ENCODE data around the gene DYNLRB2. TPM values are rescaled to one million over a fixed set of nuclear protein-coding genes. Genes with fewer than 3 reads are reported as not detected.

DYNLRB2 gene
- total RNA-seq, 2 experiments from 2014 or later = not detected

DNA sequence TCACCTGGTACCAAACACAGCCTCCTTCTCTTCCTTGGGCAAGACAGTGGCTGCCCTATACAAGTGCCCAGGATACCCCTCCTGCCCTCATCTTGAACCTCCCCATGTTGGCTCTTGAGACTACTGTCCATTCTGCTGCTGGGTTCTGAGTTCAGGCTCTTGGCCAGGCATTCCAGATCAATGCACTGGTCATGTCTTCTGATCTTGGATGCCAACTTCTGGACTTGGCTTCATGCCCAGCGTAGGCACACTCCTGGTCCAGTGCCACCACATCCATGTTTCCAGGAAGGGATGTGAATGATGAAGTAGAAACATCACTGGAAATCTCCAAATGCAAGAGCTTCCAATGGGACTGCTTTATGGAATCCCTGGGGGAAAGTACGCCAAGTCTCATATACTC lies 51.5 kb downstream of the DYNLRB2 start:
- POLR2A ChIA-PET = no interaction called here
- Histone ChIP-seq H3K9me2 (ENCODE audit: insufficient read depth, low read length) (no peaks in the 10 kb centered on the region), H4K20me1 (ENCODE audit: insufficient read depth, low read length) (no peaks in the 10 kb centered on the region), H3K27ac (ENCODE audit: low read depth, low read length, poor library complexity, severe bottlenecking) (no peak overlapping the region), H3K4me2 (ENCODE audit: low read length) (no peak overlapping the region), H3K4me1 (ENCODE audit: insufficient read depth, low read length, poor library complexity, severe bottlenecking) (no peaks in the 10 kb centered on the region), H3K79me2 (ENCODE audit: insufficient read depth, low read depth, low read length) (no peaks in the 10 kb centered on the region), H3K4me3 (ENCODE audit: low read depth, low read length, poor library complexity, severe bottlenecking) (no peak overlapping the region), H2AFZ (ENCODE audit: low read length) (no peak overlapping the region), H3K36me3 (ENCODE audit: insufficient read depth, low read length) (no peaks in the 10 kb centered on the region), H3K9me3 (ENCODE audit: low read length) (no peaks in the 10 kb centered on the region)
- DNase-seq (ENCODE audit: low spot score) = no peak
- TF ChIP-seq CTCF (conservative IDR thresholded peaks at IDR 0.05; ENCODE audit: low read length) = no peak
- no peak for TF ChIP-seq EZH2phosphoT487 (IDR thresholded peaks at IDR 0.05; ENCODE audit: borderline replicate concordance, low read depth, low read length)
- CTCF ChIA-PET (ENCODE audit: unreplicated experiment) = no interaction called here
- BruUV-seq (replicated peaks) = no TSS peak
- intact Hi-C loops (cut with micrococcal nuclease; ENCODE audit: unreplicated experiment) = no loop called here

- Histone ChIP-seq H3K4me3 (ENCODE audit: low read depth, low read length, poor library complexity, severe bottlenecking) (no peak overlapping the region), H3K36me3 (ENCODE audit: insufficient read depth, low read length) (no peaks in the 10 kb centered on the region), H3K79me2 (ENCODE audit: insufficient read depth, low read depth, low read length) (no peaks in the 10 kb centered on the region), H3K4me2 (ENCODE audit: low read length) (no peak overlapping the region), H3K9me2 (ENCODE audit: insufficient read depth, low read length) (no peaks in the 10 kb centered on the region), H2AFZ (ENCODE audit: low read length) (no peak overlapping the region), H3K4me1 (ENCODE audit: insufficient read depth, low read length, poor library complexity, severe bottlenecking) (no peaks in the 10 kb centered on the region), H3K27ac (ENCODE audit: low read depth, low read length, poor library complexity, severe bottlenecking) (no peak overlapping the region), H3K9me3 (ENCODE audit: low read length) (no peaks in the 10 kb centered on the region), H4K20me1 (ENCODE audit: insufficient read depth, low read length) (no peaks in the 10 kb centered on the region)
- no TSS peak for BruUV-seq (replicated peaks)
- ChIA-PET CTCF (ENCODE audit: unreplicated experiment) (no interaction called here), POLR2A (no interaction called here)
- no peak for TF ChIP-seq CTCF (conservative IDR thresholded peaks at IDR 0.05; ENCODE audit: low read length)
- no peak for TF ChIP-seq EZH2phosphoT487 (IDR thresholded peaks at IDR 0.05; ENCODE audit: borderline replicate concordance, low read depth, low read length)
- intact Hi-C loops (cut with micrococcal nuclease; ENCODE audit: unreplicated experiment) = no loop called here
- DNase-seq (ENCODE audit: low spot score) = no peak
Measured at GRCh38 chr16:80594756-80595155, 54.0 kb downstream of the DYNLRB2 start.

GRCh38 chr16:80596507-80597207 lies 55.9 kb downstream of the DYNLRB2 start:
- no peak overlapping the region for H3K4me2 ChIP-seq (ENCODE audit: low read length)
- no peaks in the 10 kb centered on the region for H3K36me3 ChIP-seq (ENCODE audit: insufficient read depth, low read length)
- no peak for DNase-seq (ENCODE audit: low spot score)
- H3K4me1 ChIP-seq (ENCODE audit: insufficient read depth, low read length, poor library complexity, severe bottlenecking) = no peaks in the 10 kb centered on the region
- BruUV-seq (replicated peaks) = no TSS peak
- no peak overlapping the region for H3K4me3 ChIP-seq (ENCODE audit: low read depth, low read length, poor library complexity, severe bottlenecking)
- ChIA-PET POLR2A (no interaction called here), CTCF (ENCODE audit: unreplicated experiment) (no interaction called here)
- no peak overlapping the region for H3K27ac ChIP-seq (ENCODE audit: low read depth, low read length, poor library complexity, severe bottlenecking)
- no peaks in the 10 kb centered on the region for H3K79me2 ChIP-seq (ENCODE audit: insufficient read depth, low read depth, low read length)
- intact Hi-C loops (cut with micrococcal nuclease; ENCODE audit: unreplicated experiment) = no loop called here
- H3K9me3 ChIP-seq (ENCODE audit: low read length) = no peaks in the 10 kb centered on the region
- H3K9me2 ChIP-seq (ENCODE audit: insufficient read depth, low read length) = no peaks in the 10 kb centered on the region; the same call in 1 of the 2 replicates
- H2AFZ ChIP-seq (ENCODE audit: low read length) = no peak overlapping the region
- no peaks in the 10 kb centered on the region for H4K20me1 ChIP-seq (ENCODE audit: insufficient read depth, low read length)
- no peak for TF ChIP-seq CTCF (conservative IDR thresholded peaks at IDR 0.05; ENCODE audit: low read length)

All from OCI-LY7 (cell line).